Measurements from ENCODE around the gene SEMA4G.

Gene SEMA4G

GRCh38 chr10:100967332-100967731 lies 2.0 kb upstream of the SEMA4G start:
- 0 out of 2 replicates have a peak, but pooled peaks cover 4% of the 10 kb centered on the region for H3K36me3 ChIP-seq (replicated peaks; ENCODE audit: insufficient read depth, low read length)
- no peaks in the 10 kb centered on the region for H3K79me2 ChIP-seq (ENCODE audit: low read length)
- no peak overlapping the region for H3K4me2 ChIP-seq (ENCODE audit: low read depth, low read length)
- H3K27ac ChIP-seq (ENCODE audit: low read length): no peak overlapping the region
- no peaks in the 10 kb centered on the region for H3K9me2 ChIP-seq (replicated peaks; ENCODE audit: insufficient read depth, low read length)
- H3K27me3 ChIP-seq (replicated peaks; ENCODE audit: insufficient read depth, low read length): 0 out of 2 replicates have a peak, but pooled peaks cover 3% of the 10 kb centered on the region
- DNase-seq: no peak
- H4K20me1 ChIP-seq (ENCODE audit: insufficient read depth, low read length): no peaks in the 10 kb centered on the region
- no peaks in the 10 kb centered on the region for H3K4me1 ChIP-seq (ENCODE audit: low read length)
- no peak overlapping the region for H2AFZ ChIP-seq (ENCODE audit: low read length)
- no peak overlapping the region for H3K4me3 ChIP-seq (ENCODE audit: low read length)
- no peaks in the 10 kb centered on the region for H3K9me3 ChIP-seq (replicated peaks; ENCODE audit: insufficient read depth, low read length)
- no peak overlapping the region for H3K9ac ChIP-seq (ENCODE audit: low read length)
- H3F3A ChIP-seq (ENCODE audit: insufficient read depth, low read length): no peaks in the 10 kb centered on the region; the same call in 1 of the 2 replicates
- TF ChIP-seq EZH2 (optimal IDR thresholded peaks at IDR 0.05; ENCODE audit: low read depth, low read length) (no peak), CTCF (IDR thresholded peaks at IDR 0.05; ENCODE audit: low read length) (no peak), EZH2phosphoT487 (IDR thresholded peaks at IDR 0.05; ENCODE audit: low read length) (no peak)

GRCh38 chr10:100968062-100968736 lies 1.1 kb upstream of the SEMA4G start:
- H3K4me1 ChIP-seq (ENCODE audit: low read length): no peaks in the 10 kb centered on the region
- H3K36me3 ChIP-seq (replicated peaks; ENCODE audit: insufficient read depth, low read length): no peaks in the 10 kb centered on the region
- peak overlapping the region; percentile 100; the same call in 1 of the 2 replicates for H3K4me2 ChIP-seq (ENCODE audit: low read depth, low read length)
- H3K9ac ChIP-seq (ENCODE audit: low read length): no peak overlapping the region; the same call in 1 of the 2 replicates
- no peak overlapping the region for H3K27ac ChIP-seq (ENCODE audit: low read length)
- no peak overlapping the region for H2AFZ ChIP-seq (ENCODE audit: low read length)
- no peaks in the 10 kb centered on the region; the same call in 1 of the 2 replicates for H3F3A ChIP-seq (ENCODE audit: insufficient read depth, low read length)
- H3K9me3 ChIP-seq (replicated peaks; ENCODE audit: insufficient read depth, low read length): no peaks in the 10 kb centered on the region
- H3K9me2 ChIP-seq (replicated peaks; ENCODE audit: insufficient read depth, low read length): no peaks in the 10 kb centered on the region
- no peak overlapping the region for H3K4me3 ChIP-seq (ENCODE audit: low read length)
- no peaks in the 10 kb centered on the region for H3K79me2 ChIP-seq (ENCODE audit: low read length)
- H3K27me3 ChIP-seq (replicated peaks; ENCODE audit: insufficient read depth, low read length): 0 out of 2 replicates have a peak, but pooled peaks cover 3% of the 10 kb centered on the region
- no peaks in the 10 kb centered on the region for H4K20me1 ChIP-seq (ENCODE audit: insufficient read depth, low read length)
- DNase-seq: no peak
- TF ChIP-seq EZH2 (optimal IDR thresholded peaks at IDR 0.05; ENCODE audit: low read depth, low read length) (no peak), EZH2phosphoT487 (IDR thresholded peaks at IDR 0.05; ENCODE audit: low read length) (no peak), CTCF (IDR thresholded peaks at IDR 0.05; ENCODE audit: low read length) (no peak)

GRCh38 chr10:100968863-100969186 lies 479 bp upstream of the SEMA4G start:
- Histone ChIP-seq H3F3A (ENCODE audit: insufficient read depth, low read length) (no peaks in the 10 kb centered on the region; the same call in 1 of the 2 replicates), H4K20me1 (ENCODE audit: insufficient read depth, low read length) (no peaks in the 10 kb centered on the region), H3K36me3 (replicated peaks; ENCODE audit: insufficient read depth, low read length) (no peaks in the 10 kb centered on the region), H3K27ac (ENCODE audit: low read length) (no peak overlapping the region), H2AFZ (ENCODE audit: low read length) (peak overlapping the region; percentile 62), H3K9me2 (replicated peaks; ENCODE audit: insufficient read depth, low read length) (no peaks in the 10 kb centered on the region), H3K27me3 (replicated peaks; ENCODE audit: insufficient read depth, low read length) (0 out of 2 replicates have a peak, but pooled peaks cover 3% of the 10 kb centered on the region), H3K4me3 (ENCODE audit: low read length) (peak overlapping the region; percentile 65), H3K9me3 (replicated peaks; ENCODE audit: insufficient read depth, low read length) (no peaks in the 10 kb centered on the region), H3K4me2 (ENCODE audit: low read depth, low read length) (peak overlapping the region; percentile 100), H3K4me1 (ENCODE audit: low read length) (no peaks in the 10 kb centered on the region), H3K9ac (ENCODE audit: low read length) (peak overlapping the region; percentile 43; the same call in 1 of the 2 replicates), H3K79me2 (ENCODE audit: low read length) (no peaks in the 10 kb centered on the region)
- no peak for TF ChIP-seq EZH2phosphoT487 (IDR thresholded peaks at IDR 0.05; ENCODE audit: low read length)
- DNase-seq: no peak
